HG03442 (cell line): ENCODE results near the gene ILDR2.
A peak's percentile ranks its signal among the peaks of the same experiment; 100 is the strongest.

ENCODE experiments used
- ATAC-seq: cut with Tn5 transposase; IDR thresholded peaks from one replicate; pipeline ENCODE4 v1.9.1; 2021; ENCODE audit warnings: mild to moderate bottlenecking, moderate library complexity; ENCODE audit not compliant: unreplicated experiment

ILDR2 gene

DNA sequence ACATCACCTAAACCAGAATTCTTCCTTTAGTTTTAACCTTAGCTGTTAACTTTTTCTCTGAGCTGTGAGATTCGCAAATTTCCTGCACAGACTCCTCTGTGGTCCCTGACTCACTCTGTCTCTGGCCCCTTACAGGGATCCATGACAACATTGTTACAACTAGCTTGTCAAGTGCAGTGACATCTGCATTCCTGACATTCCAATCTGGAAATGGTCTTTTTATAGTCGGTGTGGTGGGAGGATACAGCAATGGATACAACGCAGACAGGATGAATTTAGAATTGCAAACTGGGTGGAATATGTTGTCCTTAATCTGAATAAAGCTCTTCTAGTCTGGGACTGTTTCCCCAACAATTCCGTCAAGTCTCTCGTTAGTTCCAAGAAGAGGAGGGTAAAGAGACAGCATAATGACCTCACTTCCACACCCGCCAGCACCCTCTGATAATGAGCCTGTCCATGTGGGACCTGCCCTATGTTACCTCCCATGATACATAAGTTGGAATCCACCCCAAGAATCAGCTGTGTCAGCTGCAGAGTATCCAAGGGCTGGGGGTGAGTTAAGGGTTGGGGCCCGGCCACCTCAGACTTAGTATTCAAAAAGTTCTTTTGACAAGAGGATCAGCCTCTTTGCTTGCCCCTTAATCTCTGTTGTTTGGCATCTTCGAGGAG, 49.4 kb downstream of the ILDR2 start:
- no peak for ATAC-seq

DNA sequence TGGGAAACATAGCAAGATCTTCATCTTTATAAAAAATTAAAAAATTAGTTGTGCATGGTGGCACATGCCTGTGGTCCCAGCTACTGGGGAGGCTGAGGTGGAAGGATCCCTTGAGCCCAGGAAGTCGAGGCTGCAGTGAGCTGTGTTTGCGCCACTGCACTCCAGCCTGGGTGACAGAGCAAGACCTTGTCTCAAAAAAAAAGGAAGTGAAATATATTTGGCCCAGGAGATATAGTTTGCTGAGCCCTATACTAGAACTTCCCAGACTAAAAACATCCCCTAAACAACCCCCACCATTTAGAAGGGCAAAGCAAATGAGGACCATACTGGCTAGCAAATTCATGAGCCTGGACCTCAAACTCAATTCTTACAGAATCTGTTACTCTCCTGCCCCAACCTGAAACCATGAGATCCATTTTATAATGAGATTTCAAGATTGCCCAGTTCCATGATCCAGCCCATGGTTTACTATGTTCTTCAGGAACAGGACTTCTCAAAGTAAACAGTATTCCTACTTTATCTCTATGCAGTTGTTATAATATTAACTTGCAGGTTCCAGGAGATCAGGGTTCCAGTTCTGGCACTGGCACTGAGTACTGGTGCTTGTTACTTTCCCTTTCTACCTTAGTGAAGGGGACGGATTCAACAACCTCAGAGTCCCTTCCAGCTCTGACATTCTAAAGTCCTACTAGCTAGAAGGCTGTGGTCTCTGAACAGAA, 50.4 kb downstream of the ILDR2 start:
- peak; percentile 80 for ATAC-seq

DNA sequence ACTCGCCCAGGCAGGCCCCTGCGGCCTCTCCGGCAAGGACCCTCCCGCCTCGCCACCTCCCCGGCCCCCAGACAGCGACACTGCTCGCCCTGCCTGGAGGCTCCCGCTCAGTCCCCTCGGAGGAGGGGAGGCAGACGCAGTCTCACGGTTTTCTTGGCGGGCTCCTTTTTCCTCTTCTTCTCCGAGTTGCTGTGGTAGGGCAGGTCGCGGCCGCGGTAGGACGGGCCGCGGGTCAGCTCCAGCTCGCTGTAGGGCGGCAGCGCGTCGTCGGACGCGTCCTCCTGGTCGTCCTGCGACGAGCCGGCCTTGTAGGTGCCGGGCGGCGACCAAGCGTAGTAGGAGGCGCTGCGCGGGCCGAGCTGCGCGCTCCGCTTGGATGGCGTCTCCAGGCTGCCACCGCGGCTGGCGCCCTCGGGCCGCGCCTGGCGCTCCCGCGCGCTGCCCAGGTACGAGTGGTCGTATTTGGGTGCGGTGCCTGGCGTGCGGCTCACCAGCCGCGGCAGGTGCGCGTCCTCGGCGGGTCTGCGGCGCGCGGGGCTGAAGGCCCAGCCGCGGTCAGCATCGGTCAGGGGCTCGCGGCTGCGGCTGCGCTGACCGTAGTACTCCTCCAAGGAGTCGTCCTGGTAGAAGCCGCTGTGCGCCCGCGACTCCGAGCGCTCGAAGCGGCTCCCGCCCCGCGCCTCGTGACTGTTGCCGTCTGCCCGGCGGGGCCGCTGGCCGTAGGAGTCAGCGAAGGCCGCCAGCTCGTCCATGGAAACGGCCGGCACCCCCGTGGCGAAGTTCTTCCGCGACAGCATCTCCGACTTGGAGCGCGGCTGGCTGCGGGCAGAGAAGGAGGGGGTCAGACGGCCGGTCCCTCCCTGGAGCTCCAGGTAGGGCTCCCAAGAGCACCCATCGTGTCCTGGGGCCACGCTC, 54.5 kb downstream of the ILDR2 start:
- no peak for ATAC-seq

GRCh38 chr1:166918956-166919316, 56.4 kb downstream of the ILDR2 start:
- no peak for ATAC-seq

DNA sequence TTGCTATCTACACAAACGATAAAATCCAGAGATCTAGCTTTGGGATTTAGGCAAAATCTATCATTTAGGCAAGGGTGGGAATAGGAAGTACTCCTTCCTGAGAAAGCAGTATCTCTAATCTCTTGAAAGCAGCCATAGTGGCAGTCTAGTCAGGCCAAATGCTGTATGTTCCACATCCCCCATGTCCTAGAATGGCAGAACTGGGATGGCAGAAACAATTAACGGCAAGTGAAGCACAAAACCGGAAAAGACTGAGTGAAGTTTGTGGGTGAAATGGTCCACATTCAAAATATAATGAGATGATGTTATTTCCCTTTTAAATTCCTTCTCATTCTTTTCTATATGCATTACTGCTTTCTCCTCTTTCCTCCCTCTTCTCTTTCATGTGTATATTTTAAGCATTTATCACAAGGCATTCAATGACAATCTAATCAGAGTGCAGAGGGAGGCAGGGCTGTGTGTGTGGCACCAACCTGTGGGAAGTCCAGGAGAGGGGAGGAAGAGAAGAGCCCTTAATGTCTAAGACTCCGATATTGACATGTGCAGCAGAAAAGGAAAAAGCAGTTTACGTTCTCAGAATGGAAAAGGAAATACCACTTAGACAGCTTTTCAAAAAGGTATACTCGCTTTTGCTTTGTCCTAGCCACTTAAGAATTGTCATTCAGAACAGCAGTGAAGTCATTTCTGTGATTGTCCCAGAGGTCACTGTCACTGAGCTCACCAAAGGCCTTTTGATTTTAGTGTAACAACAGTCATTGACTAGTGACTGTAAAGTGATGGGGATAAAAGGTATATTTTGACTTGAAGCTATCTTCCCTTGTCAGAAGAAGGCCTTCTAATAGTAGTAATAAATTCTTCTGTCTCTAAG, 57.0 kb downstream of the ILDR2 start:
- ATAC-seq = no peak

DNA sequence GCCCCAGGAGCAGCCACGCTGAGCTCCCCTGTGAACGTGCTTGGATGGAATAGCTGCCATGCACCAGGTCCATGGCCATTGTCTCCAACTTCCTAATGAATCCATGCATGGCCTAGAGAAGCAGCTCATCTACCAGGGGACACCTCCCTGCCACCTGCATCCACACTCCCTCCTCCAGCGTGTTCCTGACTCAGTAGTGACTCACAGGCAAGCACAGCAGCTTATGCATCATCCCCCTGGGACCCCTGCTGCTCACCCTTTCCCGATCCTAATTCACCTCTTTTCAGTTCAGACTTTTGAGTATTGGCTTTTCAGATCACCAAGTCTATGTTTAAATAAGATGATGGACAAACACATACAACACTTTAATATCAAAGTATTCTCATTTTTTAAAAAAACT, 59.4 kb downstream of the ILDR2 start:
- no peak for ATAC-seq

DNA sequence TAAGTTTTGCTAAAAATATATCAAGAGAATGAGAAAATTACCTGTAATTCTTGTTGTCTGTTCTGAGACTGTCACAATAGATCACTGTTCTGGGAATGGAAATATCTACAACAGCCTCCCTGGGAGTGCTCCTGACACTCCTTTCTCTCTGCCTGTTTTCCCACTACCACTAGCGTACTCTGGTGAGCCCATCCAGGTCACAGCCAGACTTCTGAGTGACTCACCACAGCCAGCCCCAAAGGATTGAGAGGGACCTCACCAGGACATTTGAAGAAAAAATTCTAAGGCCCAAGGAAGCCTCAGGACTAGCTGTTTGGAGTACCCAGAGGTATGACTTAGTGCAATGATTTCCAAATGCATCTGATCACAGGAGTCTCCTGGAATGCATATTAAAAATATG, 60.3 kb downstream of the ILDR2 start:
- ATAC-seq = no peak

DNA sequence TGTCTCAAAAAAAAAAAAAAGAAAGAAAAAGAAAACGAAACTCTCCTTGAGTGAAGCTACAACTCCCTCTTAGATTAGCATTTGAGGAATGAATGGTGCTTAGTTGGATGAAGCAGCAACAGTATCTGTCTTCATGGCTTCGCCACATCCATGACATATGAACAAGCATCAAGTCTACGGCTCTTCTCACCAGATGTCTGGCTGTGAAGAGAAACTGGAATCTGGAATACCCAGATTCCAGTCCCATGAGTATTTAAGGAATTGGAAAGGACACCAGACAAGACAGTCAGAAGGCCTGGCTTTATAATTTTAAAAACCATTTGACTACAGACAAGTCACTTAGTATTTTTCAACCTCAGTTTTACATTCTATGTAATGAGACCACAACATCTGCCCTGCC, 61.2 kb downstream of the ILDR2 start:
- ATAC-seq = no peak

GRCh38 chr1:166911624-166912023, 63.7 kb downstream of the ILDR2 start:
- ATAC-seq = no peak

DNA sequence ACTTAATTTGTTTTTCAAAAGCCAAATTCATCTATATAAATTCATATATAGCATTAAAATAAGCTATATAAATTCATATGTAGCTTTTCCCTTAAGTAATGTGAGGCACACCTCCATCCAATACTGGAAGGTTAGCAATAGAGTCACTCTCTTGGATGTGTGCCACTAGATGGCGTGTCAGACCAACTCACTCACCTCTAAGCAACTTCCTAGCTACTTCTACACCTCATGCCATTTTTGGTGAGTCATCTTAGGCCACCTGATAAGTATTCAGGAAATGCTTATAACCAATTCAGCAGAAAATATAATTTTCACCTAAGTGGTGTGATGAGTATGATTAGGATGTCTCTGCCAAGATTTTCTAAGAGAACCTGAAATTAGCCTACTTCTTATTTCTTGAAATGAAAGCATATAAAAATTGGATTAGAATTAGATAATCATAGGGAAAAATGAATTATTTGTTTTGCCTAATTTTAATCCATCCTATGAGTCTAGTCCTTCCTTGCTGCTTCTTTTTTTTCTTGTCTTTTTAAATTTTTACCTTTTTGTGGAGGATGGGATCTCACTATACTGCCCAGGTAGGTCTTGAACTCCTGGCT, 64.8 kb downstream of the ILDR2 start:
- peak; percentile 98 for ATAC-seq

DNA sequence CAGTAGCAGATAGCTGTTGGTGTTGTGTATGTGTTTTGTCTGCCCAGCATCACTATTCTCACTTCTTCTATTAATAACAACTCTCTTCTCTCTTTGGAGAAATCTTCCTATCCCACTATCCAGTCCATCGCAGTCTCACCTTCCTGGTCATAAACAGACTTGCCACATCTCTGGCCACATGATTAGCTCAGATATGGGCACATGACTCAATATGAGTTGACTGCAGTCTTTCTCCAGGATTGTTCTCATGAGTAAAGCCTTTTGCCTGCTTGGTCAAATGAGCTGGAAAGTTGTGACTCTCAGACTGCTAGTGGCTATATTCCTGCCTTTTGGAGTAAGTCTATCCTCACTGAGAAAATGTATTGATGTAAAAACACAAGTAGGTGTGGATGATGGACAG, 66.4 kb downstream of the ILDR2 start:
- ATAC-seq = no peak

DNA sequence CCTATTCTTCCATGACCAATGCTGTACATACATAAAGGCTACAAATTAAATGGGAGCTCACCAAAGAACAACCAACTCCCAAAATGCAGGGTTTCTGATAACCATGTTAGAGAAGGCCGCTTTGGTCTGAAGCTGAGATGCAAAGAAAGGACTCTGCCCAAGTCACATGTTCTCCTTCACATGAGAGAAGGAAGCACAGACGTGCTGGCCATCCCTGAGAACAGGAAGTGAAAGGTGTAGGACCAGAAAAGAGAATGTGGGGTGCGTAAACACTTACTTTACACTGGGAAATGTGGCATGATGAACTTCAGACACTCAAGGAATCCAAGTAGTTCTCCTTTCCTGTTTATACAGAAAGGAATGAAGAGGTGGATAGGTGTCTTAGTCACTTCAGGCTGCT, 67.6 kb downstream of the ILDR2 start:
- ATAC-seq = no peak

- ATAC-seq = no peak
These were observed 68.3 kb downstream of the ILDR2 start for GRCh38 chr1:166907051-166907450.

- no peak for ATAC-seq
These were observed 68.7 kb downstream of the ILDR2 start for GRCh38 chr1:166906647-166907046.

GRCh38 chr1:166905900-166906299, 69.4 kb downstream of the ILDR2 start:
- no peak for ATAC-seq

DNA sequence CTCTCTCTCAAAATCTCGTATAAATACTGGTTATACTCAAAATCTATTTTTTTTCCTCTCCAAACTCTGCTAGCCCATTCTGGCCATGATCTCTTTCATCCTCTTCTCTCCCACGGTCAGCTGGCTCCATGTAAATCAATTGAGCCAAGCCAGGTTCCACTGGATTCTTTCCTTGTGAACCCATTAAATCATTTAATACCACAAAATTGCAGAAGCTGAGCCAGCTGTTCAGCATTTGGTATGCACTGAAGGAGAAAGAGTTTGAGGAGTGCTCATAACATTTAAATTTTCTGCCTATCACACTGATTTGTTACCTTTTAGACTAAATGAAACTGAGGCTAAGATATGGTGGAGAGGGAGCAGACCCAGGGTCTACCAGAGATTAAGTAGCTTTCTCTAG, 70.2 kb downstream of the ILDR2 start:
- ATAC-seq = no peak

DNA sequence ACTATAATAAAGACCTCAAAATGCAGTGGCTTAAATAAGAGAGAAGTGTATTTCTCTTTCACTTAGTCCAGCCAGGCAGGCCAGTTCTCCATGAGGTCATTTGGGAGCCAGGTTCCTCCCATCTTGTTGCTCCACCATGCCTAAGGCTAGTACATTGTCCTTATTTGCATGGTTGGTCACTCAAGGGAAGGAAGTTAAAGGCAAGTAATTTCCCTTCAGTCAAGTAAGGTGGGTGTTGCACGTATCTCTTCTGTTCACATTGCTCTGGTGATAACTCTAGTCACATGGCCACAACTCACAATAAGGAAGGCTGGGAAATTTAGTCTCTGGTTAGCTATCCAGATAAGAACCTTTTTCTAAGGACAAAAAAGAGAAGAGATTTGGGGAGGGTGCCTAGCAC, 72.1 kb downstream of the ILDR2 start:
- no peak for ATAC-seq

- no peak for ATAC-seq
These were observed 73.1 kb downstream of the ILDR2 start for GRCh38 chr1:166902279-166902678.

- no peak for ATAC-seq
These were observed 74.4 kb downstream of the ILDR2 start for GRCh38 chr1:166900987-166901386.

DNA sequence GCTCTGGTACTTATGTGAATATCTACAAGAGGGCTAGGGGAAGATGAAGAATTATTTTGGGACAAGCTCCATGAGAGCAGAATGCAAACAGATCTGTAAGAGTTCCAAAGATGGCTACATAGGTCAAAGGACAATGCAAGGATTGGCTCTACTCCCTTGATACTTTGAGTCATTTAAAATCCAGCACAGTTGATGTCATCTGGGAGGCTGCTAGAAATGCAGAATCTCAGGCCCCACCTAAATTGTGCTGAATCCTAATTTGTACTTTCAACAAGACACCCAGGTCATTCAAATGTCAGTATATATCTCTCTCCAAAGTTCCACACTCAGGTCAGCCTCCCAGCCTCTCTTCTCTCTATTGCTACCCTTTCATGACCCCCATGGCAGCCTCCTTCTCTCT, 75.6 kb downstream of the ILDR2 start:
- no peak for ATAC-seq
